Thyroid gland (tissue), 4 donors: ENCODE measurements around the gene SELENBP1.

ENCODE experiments used
- CTCF ChIP-seq, 6 experiments: fragments of 200-600 bp in 3 of 6; fragments of 450-650 bp in 3 of 6; sonication (generic) in 3 of 6; IDR thresholded peaks; one replicate each; pipeline ENCODE4 v1.5.1; 2016 to 2019; ENCODE audit warnings: antibody characterized with exemption in 6 of 6, mild to moderate bottlenecking in 2 of 6, inconsistent platforms in 1 of 6, moderate library complexity in 1 of 6
- POLR2A ChIP-seq, 2 donors: fragments of 450-650 bp; IDR thresholded peaks; one replicate each; pipeline ENCODE4 v1.6.1; 2017; ENCODE audit warnings: antibody characterized with exemption in 2 of 2, mild to moderate bottlenecking in 2 of 2, moderate library complexity in 1 of 2

- no peak for TF ChIP-seq CTCF (IDR thresholded peaks at IDR 0.05)
- no peak for TF ChIP-seq POLR2A (IDR thresholded peaks at IDR 0.05)
Observed at GRCh38 chr1:151356696-151357095, 15.8 kb downstream of the SELENBP1 start.
